Measurements from ENCODE around the gene ACTG1. TPM values are rescaled to one million over a fixed set of nuclear protein-coding genes. Genes with fewer than 3 reads are reported as not detected.

Gene ACTG1
- total RNA-seq, 1 experiment from 2014 or later, result 4,160 TPM

GRCh38 chr17:81470270-81470943, 42.2 kb downstream of the ACTG1 start:
- Histone ChIP-seq H3K27ac (ENCODE audit: insufficient read length, low read depth, low read length) (no peak overlapping the region), H2BK5ac (ENCODE audit: insufficient read length, low read length) (no peak overlapping the region)
- no peaks in the 10 kb centered on the region; a peak in 2 of 7 replicates for H3K36me3 Mint-ChIP-seq (ENCODE audit: insufficient read depth in 1 of 3, low read depth in 3 of 3)

More at GRCh38 chr17:81470270-81470943, 42.2 kb downstream of the ACTG1 start:
- H2AFZ ChIP-seq (ENCODE audit: low read length), result no peak overlapping the region
- Mint-ChIP-seq H3K27me3 (ENCODE audit: low read depth) (peaks cover 8% of the 10 kb centered on the region), H3K27ac (no peak overlapping the region; a peak in 1 of 7 replicates), H3K4me1 (peaks cover 0 to 8% of the 10 kb centered on the region in 2 experiments; a peak in 1 of 4 replicates), H3K9me3 (no peaks in the 10 kb centered on the region), H3K4me3 (no peak overlapping the region)
- H2BK120ac ChIP-seq (ENCODE audit: low read depth, low read length, poor library complexity, severe bottlenecking), result no peak overlapping the region
- H3K79me1 ChIP-seq (ENCODE audit: insufficient read depth, low read depth, low read length, poor library complexity, severe bottlenecking), result no peaks in the 10 kb centered on the region
- no peak overlapping the region for H3K14ac ChIP-seq (ENCODE audit: insufficient read depth, low read length)
- no peak overlapping the region for H3K4ac ChIP-seq (ENCODE audit: low read depth, low read length)
- no peak overlapping the region for H3K18ac ChIP-seq (ENCODE audit: insufficient read length, low read depth, low read length)
- no peak for DNase-seq
- no peak overlapping the region for H3K4me2 ChIP-seq (ENCODE audit: insufficient read depth, insufficient read length, low read length)
- TF ChIP-seq CTCF (conservative IDR thresholded peaks at IDR 0.05), result no peak
- H3K23ac ChIP-seq (ENCODE audit: insufficient read length, low read depth, low read length), result no peak overlapping the region
- H3K4me1 ChIP-seq (ENCODE audit: insufficient read depth, low read length), result no peaks in the 10 kb centered on the region
- no peak overlapping the region for H4K8ac ChIP-seq (replicated peaks; ENCODE audit: insufficient read length, low read depth, low read length)
- H4K20me1 ChIP-seq (ENCODE audit: control insufficient read depth, insufficient read depth, insufficient read length), result no peaks in the 10 kb centered on the region
- no peaks in the 10 kb centered on the region for H3K9me3 ChIP-seq (ENCODE audit: control insufficient read depth, low read depth, low read length)
- no peak overlapping the region for H4K5ac ChIP-seq (ENCODE audit: insufficient read length, low read depth, low read length)
- no peak overlapping the region for H4K91ac ChIP-seq (ENCODE audit: insufficient read length, low read depth, low read length)
- H3K9ac ChIP-seq (ENCODE audit: extremely low read depth, insufficient read length, low read length), result no peak overlapping the region
- no peak overlapping the region for H2AK5ac ChIP-seq (ENCODE audit: insufficient read length, low read length)
- no peak overlapping the region for H3T11ph ChIP-seq (ENCODE audit: low read length)
- no peak overlapping the region for H2BK15ac ChIP-seq (ENCODE audit: low read depth, low read length)
- H2BK12ac ChIP-seq (ENCODE audit: insufficient read length, low read depth, low read length), result no peak overlapping the region
- H3K23me2 ChIP-seq (ENCODE audit: insufficient read length, low read depth, low read length, poor library complexity, severe bottlenecking), result peaks cover 3% of the 10 kb centered on the region
- no peaks in the 10 kb centered on the region for H3K79me2 ChIP-seq (ENCODE audit: insufficient read depth, low read length)
- H3K56ac ChIP-seq (ENCODE audit: insufficient read length, low read depth, low read length), result no peak overlapping the region
- no peak overlapping the region for H2BK20ac ChIP-seq (ENCODE audit: low read depth, low read length, poor library complexity, severe bottlenecking)
- no CpG with 5 or more reads among the region's 9 CpGs for whole genome bisulfite sequencing (ENCODE audit: extremely low coverage, insufficient read length, low lambda C conversion rate)
- H3K27me3 ChIP-seq (ENCODE audit: insufficient read depth, low read length), result no peaks in the 10 kb centered on the region

Data from H9 (cell line).